ENCODE measurements around the gene SMIM36.
A peak's percentile ranks its signal among the peaks of the same experiment; 100 is the strongest.
"Not testable (repeated sequence)": the region's sequence is repeated elsewhere in the genome, so short reads cannot be mapped to it uniquely, and the experiment has no call there.

Gene SMIM36

GRCh38 chr17:55454906-55455474 lies 56.3 kb downstream of the SMIM36 start:
- DNase-seq (ENCODE audit: low spot score), result no peak

DNA sequence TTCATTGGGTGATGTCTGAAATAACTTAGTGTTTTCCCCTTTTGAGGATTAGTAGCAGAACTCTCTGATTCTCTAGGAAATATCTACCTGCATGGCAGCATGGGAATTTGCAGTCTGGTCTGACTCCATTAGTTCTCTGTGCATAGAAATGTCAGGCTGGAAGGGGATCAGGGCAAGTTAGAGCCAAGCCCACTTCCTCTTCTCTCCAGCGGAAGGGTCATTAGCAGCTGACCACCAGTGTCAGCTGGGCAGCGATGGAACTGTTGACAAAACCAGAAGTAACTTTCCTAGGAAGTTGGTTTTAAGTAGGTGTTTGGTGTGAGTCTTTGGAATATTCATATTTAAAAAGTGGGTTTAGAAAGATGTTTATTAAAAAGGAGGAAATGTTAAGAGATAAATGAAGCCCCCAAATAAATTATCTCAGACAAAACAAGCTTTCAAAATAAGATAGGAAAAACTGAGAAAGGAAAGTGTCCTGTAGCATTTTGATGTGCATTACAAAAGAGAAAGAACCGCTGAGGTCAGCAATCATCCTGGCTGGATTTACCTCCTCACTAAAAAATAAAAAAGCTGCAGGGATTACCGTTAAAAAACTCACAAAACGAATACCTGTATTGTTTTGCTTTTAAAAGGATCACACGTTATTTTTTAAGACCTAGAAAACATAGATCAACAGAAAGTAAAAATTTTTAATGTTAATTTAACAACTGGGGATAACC lies 57.3 kb downstream of the SMIM36 start:
- peak; percentile 59 for DNase-seq (ENCODE audit: low spot score)

DNA sequence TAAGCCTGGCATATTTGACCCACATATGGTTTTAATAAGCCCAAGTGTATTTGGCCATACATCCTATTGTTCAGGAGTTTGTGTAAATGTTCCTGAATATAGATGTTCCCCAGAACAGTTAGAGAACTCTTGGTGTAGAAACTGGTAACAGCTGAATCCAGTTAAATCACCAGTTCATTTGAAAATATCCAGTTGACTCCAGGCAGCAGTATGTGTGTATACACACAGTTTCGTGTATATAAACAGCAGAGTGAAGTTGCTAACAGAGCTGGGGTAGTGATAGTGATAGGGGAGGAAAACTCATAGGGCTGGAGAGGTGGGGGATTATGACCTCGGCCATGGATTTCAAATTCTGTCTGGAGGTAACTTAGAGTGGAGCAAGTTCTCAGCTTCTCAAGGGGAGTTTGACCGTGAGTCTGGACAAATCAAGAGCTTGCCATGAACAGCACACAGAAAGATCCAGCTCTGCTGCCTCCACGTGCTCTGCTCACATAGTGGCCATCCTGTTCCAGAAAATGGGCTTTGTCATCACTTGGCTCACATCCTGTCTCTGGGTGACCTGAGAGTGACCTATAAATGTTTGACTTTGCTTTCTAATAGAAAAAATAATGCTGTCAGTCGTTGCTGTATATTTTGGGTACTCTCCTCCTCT lies 59.0 kb downstream of the SMIM36 start:
- no peak for DNase-seq (ENCODE audit: low spot score)

DNA sequence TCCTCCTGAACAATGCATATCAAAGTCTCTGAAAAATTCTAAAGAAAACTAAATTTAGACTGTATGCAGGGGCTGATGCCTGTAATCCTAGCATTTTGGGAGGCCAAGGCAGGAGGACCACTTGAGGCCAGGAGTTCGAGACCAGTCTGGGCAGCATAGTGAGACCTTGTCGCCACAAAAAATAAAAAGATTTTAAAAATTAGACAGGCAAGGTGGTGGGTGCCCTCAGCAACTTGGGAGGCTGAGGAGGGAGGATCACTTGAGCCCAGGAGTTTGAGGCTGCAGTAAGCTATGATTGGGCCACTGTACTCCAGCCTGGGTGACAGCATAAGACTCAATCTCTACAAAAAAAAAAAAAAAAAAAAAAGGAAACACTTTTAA lies 59.5 kb downstream of the SMIM36 start:
- DNase-seq (ENCODE audit: low spot score), result no peak

DNA sequence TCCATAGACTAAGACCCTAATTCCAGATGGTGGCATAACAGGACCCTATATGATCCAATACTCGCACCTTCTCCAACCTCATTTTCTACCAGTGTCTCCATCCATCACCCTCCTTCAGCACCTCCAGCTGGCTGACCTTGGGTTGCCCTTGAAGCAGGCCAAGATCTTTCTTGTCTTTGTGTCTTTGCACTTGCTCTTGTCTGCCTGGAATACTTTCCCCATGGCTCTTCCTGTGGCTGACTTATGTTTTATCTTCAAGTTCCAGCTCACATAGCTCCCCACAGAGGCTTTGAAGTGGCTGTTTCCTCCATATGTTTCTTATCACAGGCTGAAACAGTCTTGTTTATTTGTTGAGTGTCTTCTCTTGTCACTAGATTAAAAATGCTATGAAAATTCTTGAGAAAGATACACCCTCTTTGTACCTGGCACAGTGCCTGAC lies 60.0 kb downstream of the SMIM36 start:
- DNase-seq (ENCODE audit: low spot score), result no peak

GRCh38 chr17:55450232-55450825 lies 60.9 kb downstream of the SMIM36 start:
- no peak for DNase-seq (ENCODE audit: low spot score)

DNA sequence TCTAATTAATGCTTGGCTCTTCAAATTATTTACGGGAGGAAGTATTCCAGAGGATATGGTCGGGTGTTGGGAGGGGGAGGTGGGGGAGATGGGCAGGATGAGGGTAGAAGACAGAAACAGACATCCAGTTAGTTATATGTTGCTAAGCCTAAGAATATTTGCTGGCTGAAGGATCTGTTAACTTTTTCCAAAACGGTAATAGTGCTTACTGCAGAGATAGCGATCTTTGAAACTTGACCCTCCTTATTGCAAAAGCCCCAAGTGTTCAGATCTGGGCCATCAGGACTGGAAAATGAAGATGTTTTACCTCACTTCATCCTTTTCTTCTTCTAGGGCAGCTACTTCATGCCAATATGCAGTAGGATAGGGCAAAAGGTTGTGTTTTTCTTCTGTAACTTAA lies 62.6 kb downstream of the SMIM36 start:
- DNase-seq (ENCODE audit: low spot score), result no peak

DNA sequence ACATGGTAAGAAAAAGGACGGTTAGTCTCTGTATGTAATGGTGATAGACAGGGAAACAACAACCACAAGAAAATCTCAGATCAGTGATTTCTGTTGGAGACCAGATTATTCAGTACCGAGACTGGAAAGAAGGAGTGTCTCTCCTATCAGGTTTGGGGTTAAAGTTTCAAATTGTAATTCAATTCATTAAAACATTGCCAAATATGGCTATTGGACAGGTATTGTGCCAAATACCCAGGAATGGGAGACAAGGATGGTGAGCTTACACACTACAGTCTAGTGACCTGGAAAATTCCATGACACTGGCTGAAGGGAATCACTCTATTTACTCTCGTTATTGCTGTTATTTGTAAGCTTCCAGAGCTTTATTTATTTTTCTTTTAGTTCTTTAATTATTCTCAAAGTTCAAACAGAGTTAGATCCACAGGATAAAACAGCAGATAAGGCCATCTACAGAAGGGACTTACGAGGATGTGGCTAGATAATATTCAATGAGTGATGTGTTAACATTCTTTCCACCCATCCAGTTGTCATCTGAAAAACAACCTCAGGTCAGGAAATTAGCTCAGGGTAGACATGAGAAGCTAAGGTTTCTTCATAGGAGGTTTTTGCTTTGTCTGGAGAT lies 64.6 kb downstream of the SMIM36 start:
- DNase-seq (ENCODE audit: low spot score), result no peak

DNA sequence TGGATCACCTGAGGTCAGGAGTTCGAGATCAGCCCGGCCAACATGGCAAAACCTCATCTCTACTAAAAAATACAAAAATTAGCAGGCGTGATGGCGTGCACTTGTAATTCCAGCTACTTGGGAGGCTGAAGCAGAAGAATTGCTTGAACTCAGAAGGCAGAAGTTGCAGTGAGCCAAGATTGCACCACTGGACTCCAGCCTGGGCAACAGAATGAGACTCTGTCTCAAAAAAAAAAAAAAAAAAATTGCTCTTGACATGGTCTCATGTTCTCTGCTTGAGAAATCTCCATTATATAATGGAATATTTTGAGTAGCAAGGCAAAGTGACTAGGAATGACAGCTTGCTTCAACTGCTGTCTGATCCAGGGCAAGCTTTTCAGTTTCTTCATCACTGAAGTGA lies 65.2 kb downstream of the SMIM36 start:
- not testable (repeated sequence) for DNase-seq (ENCODE audit: low spot score)

- peak; percentile 25 for DNase-seq (ENCODE audit: low spot score)
Measured at GRCh38 chr17:55444471-55445441, 66.5 kb downstream of the SMIM36 start.

DNA sequence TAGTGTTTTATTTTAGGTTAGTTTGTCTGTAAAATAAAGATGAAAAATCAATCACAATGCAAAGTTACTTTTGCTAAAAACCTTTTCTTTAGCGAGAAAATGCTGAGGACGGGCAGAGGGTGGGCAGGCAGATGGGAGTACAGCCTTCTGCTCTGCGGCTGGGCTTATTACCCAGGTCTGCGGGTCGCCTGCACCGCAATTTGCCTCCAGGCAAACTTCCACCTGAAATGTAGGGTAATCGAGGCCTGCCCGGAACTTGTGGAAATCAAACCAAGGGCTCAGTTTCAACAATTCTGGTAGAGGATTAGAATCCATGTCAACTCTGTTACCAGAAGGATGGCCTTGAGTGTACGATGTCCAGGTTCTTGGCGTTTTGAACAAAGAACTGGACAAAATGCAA lies 67.3 kb downstream of the SMIM36 start:
- DNase-seq (ENCODE audit: low spot score), result no peak

GRCh38 chr17:55442953-55443683 lies 68.1 kb downstream of the SMIM36 start:
- no peak for DNase-seq (ENCODE audit: low spot score)

GRCh38 chr17:55442462-55442861 lies 68.8 kb downstream of the SMIM36 start:
- no peak for DNase-seq (ENCODE audit: low spot score)

DNA sequence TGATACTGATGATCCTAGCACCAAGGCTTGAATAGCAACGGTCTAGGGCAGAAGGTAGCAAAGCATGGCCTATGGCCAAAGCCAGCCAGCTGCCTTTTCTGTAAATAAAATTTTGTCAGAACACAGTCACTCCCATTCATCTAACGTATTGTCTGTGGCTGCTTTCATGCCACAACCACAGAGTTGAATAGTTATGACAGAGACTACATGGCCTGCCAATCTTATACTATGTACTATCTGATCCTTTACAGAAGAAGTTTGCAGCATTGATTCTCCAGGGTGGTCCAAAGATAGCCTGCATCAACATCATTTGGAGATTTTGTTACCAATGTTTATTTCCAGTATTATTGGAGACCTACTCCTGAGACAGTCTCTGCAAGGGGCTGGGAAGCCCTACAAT lies 69.7 kb downstream of the SMIM36 start:
- no peak for DNase-seq (ENCODE audit: low spot score)

GRCh38 chr17:55440391-55440790 lies 70.9 kb downstream of the SMIM36 start:
- DNase-seq (ENCODE audit: low spot score), result peak; percentile 56

DNA sequence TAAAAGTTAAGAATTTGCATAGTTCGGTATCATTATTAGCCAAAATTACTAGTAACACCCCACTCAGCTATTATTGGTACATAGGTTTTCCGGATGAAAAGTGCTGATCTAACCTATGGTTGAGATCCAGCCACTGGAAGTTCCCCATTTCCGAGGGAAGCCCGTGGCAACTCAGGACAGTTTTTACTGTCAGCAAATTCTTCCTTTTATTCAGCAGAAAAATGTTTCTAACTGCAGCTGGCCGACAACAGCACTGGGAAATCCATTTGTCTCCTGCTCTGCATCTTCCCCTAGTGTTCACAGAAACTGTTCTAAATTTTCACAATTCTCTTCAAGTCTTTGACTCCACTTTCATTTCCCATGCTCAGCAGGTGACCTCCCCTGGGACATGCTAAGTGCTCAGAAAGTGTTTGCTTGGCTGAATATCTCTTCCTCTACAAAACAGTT lies 74.1 kb downstream of the SMIM36 start:
- peak; percentile 41 for DNase-seq (ENCODE audit: low spot score)

- no peak for DNase-seq (ENCODE audit: low spot score)
Measured at GRCh38 chr17:55436224-55437158, 74.8 kb downstream of the SMIM36 start.

DNA sequence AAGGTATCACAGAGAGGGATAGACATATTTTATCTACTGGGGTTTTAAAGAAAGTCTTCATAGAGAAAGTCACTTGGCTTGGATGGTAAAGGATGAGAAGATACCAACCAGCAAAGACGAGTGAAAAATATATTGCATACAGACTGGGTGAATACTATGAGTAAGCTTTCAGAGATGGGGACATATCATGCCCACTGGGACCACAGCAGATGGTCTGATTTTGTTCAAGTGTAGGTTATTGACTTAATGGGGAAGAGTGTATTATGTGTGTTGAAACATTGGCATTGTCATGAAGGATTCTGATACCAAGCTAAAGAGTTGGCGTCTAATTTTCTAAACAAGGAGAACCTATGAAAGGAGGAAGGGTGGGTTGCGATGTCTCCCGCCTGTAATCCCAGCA lies 75.8 kb downstream of the SMIM36 start:
- no peak for DNase-seq (ENCODE audit: low spot score)

DNA sequence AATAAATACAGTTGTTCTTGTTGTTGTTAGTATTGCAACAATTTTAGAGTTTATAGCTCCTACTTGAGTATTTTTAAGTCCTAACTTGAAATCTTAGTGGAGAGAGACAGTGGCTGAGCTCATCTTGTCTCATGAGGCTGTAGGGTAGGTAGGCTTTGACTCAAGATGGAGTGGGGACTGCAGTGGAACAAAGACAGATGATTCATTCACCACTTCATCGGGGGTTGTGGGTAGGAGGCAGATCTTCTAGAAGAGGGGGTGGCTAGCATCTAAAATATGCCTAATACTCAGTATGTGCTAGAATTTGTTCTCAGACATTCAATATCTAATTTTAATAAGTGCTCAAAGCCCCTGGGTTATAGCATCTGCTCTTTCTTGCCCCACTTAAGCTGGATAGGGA lies 76.5 kb downstream of the SMIM36 start:
- DNase-seq (ENCODE audit: low spot score), result no peak

All from Ammon's horn (tissue), 1 donor.